GM21786 (cell line): ENCODE data around the gene IFIT3.
"Not testable (repeated sequence)": the region's sequence is repeated elsewhere in the genome, so short reads cannot be mapped to it uniquely, and the experiment has no call there.

Experiments
- ATAC-seq: cut with Tn5 transposase; IDR thresholded peaks from one replicate; pipeline ENCODE4 v1.9.1; 2021; ENCODE audit not compliant: unreplicated experiment

Gene IFIT3

DNA sequence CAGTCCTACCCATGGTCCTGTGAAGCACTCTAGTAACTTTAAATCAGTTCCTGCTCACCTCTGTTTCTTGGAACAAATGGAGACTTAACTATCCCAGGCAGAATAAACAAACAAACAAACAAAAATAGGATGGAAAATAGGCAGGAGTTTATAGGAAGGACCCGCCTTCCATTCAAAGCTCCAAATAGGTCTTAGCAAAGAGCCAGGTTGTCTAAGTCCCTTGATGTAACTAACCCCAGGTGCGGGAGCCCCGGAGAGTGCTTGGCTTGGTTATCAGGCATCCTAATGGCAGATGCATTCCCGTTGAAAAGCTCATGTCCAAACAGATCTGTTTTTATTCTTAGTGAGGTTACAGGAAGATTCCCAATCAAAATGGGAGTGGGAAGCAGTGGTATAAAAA is 23.8 kb upstream of the IFIT3 start:
- no peak for ATAC-seq

DNA sequence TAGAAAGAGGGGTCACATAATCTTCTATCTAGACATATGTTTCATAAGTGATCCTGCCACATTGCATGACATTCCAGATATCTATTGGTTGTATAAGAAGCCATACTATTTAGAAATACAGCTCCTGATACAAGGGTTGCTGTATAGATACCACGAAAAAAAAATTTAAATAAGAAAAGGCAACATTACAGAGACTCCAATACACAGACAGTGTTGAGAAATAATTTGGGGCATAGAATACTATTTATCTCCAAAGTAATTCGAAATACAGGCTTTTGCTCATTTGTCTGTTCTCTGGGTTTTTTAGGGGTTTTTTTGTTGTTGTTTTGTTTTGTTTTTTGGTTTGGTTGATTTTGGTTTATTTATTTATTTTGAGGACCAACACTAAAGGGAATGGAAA is 23.4 kb upstream of the IFIT3 start:
- ATAC-seq = no peak

GRCh38 chr10:89304925-89305324 is 22.9 kb upstream of the IFIT3 start:
- no peak for ATAC-seq

GRCh38 chr10:89305766-89306433 is 21.9 kb upstream of the IFIT3 start:
- ATAC-seq = no peak

GRCh38 chr10:89306434-89307268 is 21.1 kb upstream of the IFIT3 start:
- ATAC-seq = no peak

DNA sequence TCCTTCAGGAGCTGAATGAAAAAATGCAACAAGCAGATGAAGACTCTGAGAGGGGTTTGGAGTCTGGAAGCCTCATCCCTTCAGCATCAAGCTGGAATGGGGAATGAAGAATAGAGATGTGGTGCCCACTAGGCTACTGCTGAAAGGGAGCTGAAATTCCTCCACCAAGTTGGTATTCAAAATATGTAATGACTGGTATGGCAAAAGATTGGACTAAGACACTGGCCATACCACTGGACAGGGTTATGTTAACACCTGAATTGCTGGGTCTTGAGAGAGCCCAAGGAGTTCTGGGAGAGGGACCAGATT is 20.6 kb upstream of the IFIT3 start:
- no peak for ATAC-seq

DNA sequence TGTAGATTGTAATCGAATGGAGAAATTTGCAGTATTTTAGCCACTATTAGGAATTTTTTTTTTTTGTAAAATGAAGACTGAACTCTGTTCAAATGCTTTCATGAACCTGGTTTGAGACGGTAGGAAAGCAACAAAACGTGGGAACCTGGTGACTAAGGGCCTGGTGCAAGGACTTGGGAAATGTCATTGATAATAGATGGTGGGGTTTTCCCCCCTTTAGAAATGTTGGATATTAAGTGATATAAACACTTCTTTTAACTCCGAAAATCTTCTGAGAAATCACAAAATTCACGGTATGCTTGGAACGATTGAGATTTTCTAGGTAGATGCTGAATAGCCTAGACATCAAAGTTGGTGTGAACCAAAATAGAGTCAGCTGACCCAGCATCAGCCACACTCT is 19.5 kb upstream of the IFIT3 start:
- ATAC-seq = no peak

GRCh38 chr10:89308736-89309135 is 19.1 kb upstream of the IFIT3 start:
- no peak for ATAC-seq

- no peak for ATAC-seq
Observed at GRCh38 chr10:89309156-89310055, 18.4 kb upstream of the IFIT3 start.

DNA sequence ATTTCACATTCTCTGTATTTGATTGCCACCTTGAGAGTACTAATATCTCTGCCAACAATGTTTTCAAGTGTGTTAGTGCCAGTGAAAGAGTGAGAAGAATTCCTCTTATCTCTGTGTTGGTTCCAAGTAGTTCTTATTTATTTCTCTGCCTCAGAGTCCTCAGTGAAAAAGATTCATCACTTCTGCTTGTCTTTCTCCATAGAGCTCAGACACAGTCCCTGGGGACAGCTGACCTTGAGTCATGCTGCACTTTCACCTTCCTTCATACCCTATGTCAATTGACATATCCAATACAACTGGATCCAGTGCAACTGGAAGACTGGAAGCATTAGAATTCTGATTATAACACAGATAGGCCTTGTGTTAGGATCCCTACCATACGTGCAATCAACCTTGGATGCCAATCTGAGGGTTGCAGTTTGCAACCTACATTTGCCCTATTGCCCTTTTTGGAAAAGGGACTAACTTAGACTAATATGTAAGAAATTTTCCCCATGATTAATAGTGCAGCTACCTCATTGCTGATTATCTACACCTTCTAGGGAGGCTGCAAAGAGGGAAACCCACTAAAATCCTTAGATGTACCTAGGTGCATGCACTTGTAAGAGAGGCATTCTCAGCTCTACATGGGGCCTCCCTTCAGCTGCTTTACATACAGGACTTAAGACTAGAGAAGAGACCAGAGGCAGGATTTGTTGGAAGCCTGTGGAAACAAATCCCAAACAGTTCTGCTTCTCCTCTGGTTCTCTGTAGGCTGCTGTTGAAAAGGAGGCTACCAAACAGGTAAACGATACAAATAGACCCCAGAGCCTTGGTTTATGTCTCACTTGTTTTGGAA is 17.5 kb upstream of the IFIT3 start:
- no peak for ATAC-seq

DNA sequence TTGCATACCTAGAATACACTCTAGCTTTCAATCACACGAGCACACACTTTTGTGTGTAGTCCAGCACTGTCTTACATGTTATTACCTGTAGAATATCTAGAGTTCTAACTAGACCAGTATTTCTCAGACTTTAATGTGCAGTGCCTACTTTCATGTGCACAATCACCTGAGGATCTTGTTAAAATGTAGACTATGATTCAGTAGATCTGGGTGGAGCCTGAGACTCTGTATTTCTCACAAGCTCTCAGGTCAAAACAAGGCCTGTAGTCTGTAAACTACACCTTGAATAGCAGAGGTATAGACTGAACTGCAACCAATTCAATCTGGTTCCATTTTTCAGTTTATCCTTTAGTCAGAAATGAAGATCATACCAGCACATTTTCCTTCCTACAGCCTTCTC is 14.8 kb upstream of the IFIT3 start:
- ATAC-seq = no peak

DNA sequence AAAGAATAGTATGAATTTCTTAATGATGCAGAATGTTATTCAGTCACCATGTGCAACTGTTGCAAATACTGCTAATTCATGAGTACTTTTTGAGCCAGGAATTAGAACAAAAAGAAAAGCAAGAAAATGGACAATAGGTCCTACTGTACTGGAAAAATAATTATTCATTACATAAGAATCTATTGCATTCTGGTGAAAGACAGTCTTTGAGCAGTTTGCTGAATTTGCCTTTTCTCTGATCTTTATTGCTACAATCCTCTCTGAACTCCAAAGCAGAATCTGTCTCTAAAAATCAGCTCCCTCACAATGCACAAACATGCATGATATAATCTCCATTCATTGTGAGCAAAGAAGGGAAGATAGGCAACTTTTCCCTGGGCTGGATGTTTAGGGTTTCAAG is 13.1 kb upstream of the IFIT3 start:
- ATAC-seq = no peak

DNA sequence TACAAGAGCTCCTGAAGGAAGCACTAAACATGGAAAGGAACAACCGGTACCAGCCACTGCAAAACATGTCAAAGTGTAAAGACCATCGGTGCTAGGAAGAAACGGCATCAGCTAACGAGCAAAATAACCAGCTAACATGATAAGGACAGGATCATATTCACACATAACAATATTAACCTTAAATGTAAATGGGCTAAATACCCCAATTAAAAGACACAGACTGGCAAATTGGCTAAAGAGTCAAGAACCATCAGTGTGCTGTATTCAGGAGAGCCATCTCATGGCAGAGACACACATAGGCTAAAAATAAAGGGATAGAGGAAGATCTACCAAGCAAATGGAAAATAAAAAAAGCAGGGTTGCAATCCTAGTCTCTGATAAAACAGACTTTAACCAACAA is 9.8 kb upstream of the IFIT3 start:
- ATAC-seq = not testable (repeated sequence)

- not testable (repeated sequence) for ATAC-seq
Observed at GRCh38 chr10:89325081-89325480, 2.7 kb upstream of the IFIT3 start.

- ATAC-seq = not testable (repeated sequence)
Observed at GRCh38 chr10:89325856-89326255, 1.9 kb upstream of the IFIT3 start.

DNA sequence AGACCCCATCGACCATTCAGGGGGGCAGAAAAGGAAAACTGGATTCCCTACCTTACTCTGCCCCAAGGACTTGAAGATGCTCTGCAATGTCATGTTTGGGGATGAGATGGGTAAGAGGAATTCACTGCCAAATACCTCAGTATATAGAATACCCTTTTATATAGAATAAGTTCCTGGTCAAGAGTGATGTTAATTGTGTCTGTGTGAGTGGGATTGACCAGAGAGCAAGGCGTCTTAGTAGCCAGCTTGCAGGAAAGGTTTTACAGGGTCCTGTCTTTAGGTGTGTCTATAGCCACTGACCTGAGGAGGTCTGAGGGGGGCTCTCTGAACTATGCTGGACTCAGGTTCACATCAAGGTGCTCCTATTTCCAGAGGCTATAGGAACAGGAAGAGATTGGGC is 1.4 kb downstream of the IFIT3 start:
- no peak for ATAC-seq

DNA sequence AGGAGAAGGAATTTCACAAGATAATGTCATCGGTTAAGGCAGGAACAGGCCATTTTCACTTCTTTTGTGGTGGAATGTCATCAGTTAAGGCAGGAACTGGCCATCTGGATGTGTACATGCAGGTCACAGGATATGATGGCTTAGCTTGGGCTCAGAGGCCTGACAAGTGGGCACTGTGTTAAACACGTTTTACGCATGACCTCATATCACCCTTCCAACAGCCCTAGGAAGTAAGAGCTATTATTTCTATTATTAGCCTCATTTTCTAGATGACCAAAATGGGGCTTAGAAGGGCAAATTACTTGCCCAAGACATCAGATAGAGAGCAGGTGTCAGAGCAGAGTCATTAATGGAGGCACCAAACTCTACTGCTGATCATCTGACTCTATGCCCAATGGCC is 2.2 kb downstream of the IFIT3 start:
- not testable (repeated sequence) for ATAC-seq

- ATAC-seq = no peak
Observed at GRCh38 chr10:89330537-89331212, 2.9 kb downstream of the IFIT3 start.

- ATAC-seq = not testable (repeated sequence)
Observed at GRCh38 chr10:89331487-89332122, 3.8 kb downstream of the IFIT3 start.

- ATAC-seq = peak; percentile 45
Observed at GRCh38 chr10:89332123-89332633, 4.4 kb downstream of the IFIT3 start.
